Lower leg skin (tissue), 4 donors: ENCODE results near the gene CES3. TPM values are rescaled to one million over a fixed set of nuclear protein-coding genes. Genes with fewer than 3 reads are reported as not detected.

ENCODE experiments used
- DNase-seq, 2 donors: peaks; one replicate each; pipeline ENCODE4 v3.0.0-alpha.2; 2019; ENCODE audit warnings: low spot score in 2 of 2
- H3K4me3 ChIP-seq: fragments of 200-600 bp; sonication (generic); 2 replicates; pipeline ENCODE4 v1.5.1; 2017; ENCODE audit warnings: mild to moderate bottlenecking, low read depth; ENCODE audit not compliant: poor library complexity, severe bottlenecking
- POLR2A ChIP-seq, 2 donors: fragments of 450-650 bp; IDR thresholded peaks; one replicate each; pipeline ENCODE4 v1.6.1; 2016 to 2017; ENCODE audit warnings: antibody characterized with exemption in 2 of 2, mild to moderate bottlenecking in 1 of 2, moderate library complexity in 1 of 2
- WGBS, 2 donors: methylation state at CpG; one replicate each; pipeline ENCODE4 v1.1.5; 2018; 5-methylcytosine and 5-hydroxymethylcytosine counted together
- intact Hi-C: fragments of 100-400 bp; cut with DNase I; formaldehyde crosslinking; loops from one replicate; pipeline ENCODE4 v1.15.0; 2023; ENCODE audit warnings: low total_unique reads
- total RNA-seq, 4 donors: library from RNA; depleted of rRNA; stranded (reverse); fragments of >200 nt; gene quantifications; one replicate each; pipeline ENCODE4 v1.1.0, GENCODE V29; 2016
- TF ChIP-seq, protein P1 (sequence below), 3 donors: fragments of 450-650 bp; IDR thresholded peaks; one replicate each; pipeline ENCODE4 v1.5.1; 2016; ENCODE audit warnings: antibody characterized with exemption in 3 of 3, mild to moderate bottlenecking in 3 of 3, moderate library complexity in 2 of 3

CES3 gene
- total RNA-seq, 4 donors from 2014 or later, result 0.59 to 1.3 (median 1.2) TPM

DNA sequence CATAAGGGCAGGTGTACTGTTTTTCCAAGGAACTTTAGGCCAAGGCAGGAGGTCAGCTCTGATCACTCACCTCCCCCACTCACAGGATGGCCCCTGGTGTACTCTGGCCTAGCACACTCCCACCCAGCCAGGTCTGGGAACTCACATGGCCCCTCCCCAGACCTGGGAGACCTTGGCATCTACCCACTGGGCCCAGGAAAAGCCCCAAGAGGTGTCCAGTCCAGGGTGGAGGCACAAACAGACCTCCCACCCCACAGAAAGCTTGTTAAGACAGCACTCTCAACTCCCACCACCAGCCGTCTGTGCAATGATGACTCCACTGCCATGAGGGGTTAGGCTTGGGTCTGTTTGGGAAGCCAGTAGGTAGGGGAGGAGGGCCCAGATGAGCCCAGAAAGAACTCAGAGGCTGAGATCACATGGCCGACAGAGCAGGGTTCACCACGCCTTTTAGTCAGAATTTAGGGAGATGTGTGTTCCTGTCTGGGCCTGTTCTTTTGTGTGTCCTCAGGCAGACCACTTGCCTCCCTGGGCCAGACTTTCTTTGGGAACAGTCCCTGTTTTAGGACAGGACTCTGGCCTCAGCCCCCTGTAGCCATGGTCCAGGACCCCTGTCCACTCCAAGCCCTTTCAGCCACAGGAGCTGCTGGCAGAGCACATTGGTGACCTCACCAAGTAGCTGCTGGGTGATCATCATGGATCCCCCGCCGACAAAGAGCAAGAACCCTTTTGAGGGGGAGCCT, 55.8 kb downstream of the CES3 start:
- 60 to 61% methylated on average over 5 of the region's 5 CpGs for WGBS, 2 donors
- DNase-seq, result peak in 1 of 2 donors; percentile 66
- intact Hi-C loops, result no loop called here
- H3K4me3 ChIP-seq, result no peak overlapping the region
- no peak for TF ChIP-seq POLR2A (IDR thresholded peaks at IDR 0.05)

DNA sequence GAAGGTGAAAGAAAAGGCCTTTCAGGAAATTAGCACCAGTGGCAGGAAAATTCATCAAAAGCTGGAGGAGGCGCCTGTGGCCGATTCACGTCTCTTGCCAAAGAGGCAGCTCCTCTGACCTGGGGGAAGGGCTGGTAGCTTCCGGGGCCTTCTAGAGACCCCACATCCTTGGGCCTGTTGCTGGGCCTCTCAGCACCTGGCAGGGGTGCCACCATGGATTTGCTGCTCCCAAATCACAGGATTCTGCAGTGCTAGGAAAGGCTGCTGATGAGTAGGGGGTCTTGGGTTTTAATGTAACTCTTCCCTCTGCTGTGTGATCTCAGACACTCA, 56.3 kb downstream of the CES3 start:
- no peak overlapping the region for H3K4me3 ChIP-seq
- DNase-seq, result peak in 1 of 2 donors; percentile 50
- 92 to 97% methylated on average over 4 of the region's 4 CpGs for WGBS, 2 donors
- intact Hi-C loops, result no loop called here
- no peak for TF ChIP-seq POLR2A (IDR thresholded peaks at IDR 0.05)
- TF ChIP-seq, protein P1, sequence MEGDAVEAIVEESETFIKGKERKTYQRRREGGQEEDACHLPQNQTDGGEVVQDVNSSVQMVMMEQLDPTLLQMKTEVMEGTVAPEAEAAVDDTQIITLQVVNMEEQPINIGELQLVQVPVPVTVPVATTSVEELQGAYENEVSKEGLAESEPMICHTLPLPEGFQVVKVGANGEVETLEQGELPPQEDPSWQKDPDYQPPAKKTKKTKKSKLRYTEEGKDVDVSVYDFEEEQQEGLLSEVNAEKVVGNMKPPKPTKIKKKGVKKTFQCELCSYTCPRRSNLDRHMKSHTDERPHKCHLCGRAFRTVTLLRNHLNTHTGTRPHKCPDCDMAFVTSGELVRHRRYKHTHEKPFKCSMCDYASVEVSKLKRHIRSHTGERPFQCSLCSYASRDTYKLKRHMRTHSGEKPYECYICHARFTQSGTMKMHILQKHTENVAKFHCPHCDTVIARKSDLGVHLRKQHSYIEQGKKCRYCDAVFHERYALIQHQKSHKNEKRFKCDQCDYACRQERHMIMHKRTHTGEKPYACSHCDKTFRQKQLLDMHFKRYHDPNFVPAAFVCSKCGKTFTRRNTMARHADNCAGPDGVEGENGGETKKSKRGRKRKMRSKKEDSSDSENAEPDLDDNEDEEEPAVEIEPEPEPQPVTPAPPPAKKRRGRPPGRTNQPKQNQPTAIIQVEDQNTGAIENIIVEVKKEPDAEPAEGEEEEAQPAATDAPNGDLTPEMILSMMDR (IDR thresholded peaks at IDR 0.05), result no peak

DNA sequence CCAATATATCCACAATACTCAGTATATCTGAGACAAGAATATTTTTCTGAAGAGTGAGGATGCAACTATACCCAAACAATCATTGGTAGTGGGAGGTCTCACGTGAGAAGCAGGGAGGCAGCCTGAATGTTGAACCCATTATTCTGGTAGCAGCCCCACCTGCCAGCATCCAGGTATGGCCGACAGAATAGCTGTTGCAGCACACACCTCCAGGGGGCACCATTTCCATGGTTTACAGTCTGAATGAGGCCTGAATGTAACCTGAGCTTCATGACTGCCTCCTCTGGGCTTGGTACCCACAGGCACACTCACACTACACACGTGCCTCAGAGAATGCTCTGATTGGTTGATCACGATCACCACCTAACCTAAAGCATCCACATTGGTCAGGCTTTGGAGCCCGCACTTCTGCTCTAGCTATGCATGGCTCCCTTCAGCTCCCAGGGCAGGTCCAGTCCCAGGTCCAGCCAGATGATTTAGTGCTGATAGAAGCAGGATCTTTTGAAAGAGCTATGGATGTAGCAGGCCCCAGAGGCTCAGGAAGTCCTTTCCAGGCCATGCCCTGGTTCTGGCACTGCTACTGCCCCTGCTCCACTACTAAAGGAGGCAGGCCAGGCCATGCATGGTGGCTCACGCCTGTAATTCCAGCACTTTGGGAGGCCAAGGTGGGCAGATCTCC, 56.9 kb downstream of the CES3 start:
- peak; percentile 68 to 89 for DNase-seq

DNA sequence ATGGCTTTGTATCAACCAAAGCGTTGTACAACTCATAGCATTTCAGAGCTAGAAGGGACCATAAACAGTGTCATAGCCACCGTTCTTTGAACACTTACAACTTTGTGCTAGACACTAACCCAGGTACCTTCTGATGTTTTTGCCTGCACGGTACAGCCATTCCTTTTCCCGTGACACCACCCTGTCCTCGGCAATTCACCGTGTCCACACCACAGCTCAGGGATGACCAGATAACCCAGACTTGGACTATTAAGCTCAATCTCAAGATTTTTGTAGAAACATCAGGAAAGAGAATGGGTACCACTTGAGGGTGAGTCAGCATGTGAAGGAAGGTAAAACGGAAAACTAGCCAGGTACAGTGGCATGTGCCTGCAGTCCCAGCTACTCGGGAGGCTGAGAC, 58.1 kb downstream of the CES3 start:
- DNase-seq, result peak in 1 of 2 donors; percentile 9
- intact Hi-C loops, result no loop called here
- WGBS, 2 donors, result 81 to 85% methylated on average over 8 of the region's 8 CpGs
- no peak overlapping the region for H3K4me3 ChIP-seq
- TF ChIP-seq, protein P1 (IDR thresholded peaks at IDR 0.05), result no peak
- no peak for TF ChIP-seq POLR2A (IDR thresholded peaks at IDR 0.05)

More for the DNA sequence above, 56.9 kb downstream of the CES3 start:
- TF ChIP-seq POLR2A (IDR thresholded peaks at IDR 0.05), result no peak
- TF ChIP-seq, protein P1 (IDR thresholded peaks at IDR 0.05), result peak in 1 of 3 donors; percentile 69
- intact Hi-C loops, result no loop called here
- 41 to 59% methylated on average over 5 to 6 of the region's 6 CpGs for WGBS, 2 donors
- H3K4me3 ChIP-seq, result no peak overlapping the region

DNA sequence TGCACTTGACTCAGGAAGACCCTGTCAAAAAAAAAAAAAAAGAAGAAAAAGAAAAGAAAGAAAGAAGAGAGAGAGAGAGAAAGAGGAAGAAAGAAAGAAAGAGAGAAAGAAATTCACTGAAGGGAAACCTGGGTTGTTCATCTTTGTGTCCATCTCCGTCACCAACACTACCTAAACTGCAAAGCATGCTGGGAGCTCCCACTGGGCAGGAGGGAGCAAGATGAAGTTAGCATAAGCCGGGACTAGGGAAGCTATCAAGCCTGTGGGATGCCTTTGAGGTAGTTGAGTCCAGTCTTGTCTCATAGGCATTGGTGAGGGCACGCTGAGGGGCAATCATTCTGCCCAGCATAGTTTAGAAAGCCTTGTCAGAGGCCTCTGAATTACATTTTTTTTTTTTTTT, 60.3 kb downstream of the CES3 start:
- TF ChIP-seq, protein P1 (IDR thresholded peaks at IDR 0.05), result no peak
- TF ChIP-seq POLR2A (IDR thresholded peaks at IDR 0.05), result no peak
- peak in 1 of 2 donors; percentile 57 for DNase-seq
- no peak overlapping the region for H3K4me3 ChIP-seq
- 85% methylated on average over 3 of the region's 3 CpGs for WGBS, 2 donors
- intact Hi-C loops, result no loop called here

DNA sequence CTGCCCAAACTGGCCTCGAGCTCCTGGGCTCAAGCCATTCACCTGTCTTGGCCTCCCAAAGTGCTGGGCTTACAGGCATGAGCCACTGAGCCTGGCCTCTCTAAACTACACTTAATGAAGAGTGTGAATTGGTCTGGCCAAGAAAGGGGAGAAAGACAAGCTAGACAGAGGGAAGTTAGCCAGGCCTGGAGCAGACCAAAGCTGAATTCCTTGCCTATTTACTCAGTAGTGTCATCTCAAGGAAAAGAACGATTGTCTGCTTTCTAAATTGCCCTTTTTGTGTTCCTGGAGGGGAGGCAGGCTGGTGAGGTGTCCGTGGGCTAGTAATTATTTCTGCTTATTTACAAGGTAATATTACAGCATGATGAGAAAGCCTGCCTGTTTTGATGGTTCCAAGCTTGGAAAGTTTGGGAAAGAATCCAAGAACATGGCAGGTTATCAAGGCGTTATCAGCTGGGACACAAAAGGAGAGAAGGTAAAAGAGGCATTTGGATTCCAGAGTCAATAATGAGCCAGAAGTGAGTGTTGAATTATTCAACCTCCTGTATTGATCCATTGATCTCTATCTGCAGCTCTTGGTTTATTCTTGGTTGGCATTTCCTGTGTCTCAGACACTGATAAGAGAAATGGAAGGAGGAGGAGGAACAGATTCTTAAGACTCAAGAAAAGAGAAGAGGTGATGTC, 61.6 kb downstream of the CES3 start:
- 58 to 68% methylated on average over 4 of the region's 4 CpGs for WGBS, 2 donors
- no peak for DNase-seq
- TF ChIP-seq, protein P1 (IDR thresholded peaks at IDR 0.05), result no peak
- TF ChIP-seq POLR2A (IDR thresholded peaks at IDR 0.05), result no peak
- no peak overlapping the region for H3K4me3 ChIP-seq
- intact Hi-C loops, result no loop called here
